Activated gamma-delta T cell treated with anti-CD3 and anti-CD28 coated beads, Interleukin-2, amount 50 U/mL, for 16 hours (primary cell): ENCODE measurements around the gene GGT6.

Experiments used
- DNase-seq: peaks from one replicate; pipeline ENCODE4 v3.0.0-alpha.2; 2020; ENCODE audit warnings: low read depth

The GGT6 gene

DNA sequence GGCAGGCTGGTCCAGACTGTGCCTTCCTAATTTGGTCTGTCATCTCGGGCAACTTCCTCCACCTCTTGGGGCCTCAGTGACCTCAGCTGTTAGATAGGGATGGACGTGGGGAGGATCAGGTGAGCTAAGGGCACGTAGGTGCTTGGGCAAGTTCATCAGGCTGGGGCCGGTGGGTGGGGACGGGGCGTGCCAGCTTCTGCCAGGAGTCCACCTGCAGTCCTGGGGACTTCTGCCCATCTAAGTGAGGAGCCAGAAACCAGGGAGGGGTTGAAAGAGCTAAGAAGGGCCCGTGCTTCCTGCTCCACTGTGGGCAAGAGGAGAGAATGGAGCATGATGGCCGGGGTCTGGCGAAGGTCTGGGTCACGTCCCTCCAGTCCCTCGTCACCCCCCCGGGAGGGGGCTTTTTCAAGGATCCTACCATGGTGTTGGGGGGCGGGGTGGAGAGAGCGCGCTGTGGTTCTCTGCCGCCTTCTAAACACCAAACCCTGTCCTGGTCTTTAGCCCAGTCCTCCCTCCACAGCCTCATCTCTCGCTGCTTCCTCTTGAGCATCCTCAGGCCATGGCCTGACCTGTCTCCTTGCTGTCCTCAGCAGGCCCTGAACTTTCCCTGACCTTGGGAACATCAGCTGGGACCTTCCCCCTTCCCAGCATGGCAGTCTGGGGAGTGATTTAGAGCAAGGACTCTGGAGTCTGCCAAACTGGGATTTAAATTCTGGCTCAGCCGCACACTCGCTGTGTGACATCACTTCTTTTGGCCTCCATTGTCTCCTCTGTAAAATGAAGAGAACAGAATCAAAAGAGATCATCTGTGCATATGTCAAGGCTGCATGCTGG lies 40.1 kb downstream of the GGT6 start:
- DNase-seq = no peak

GRCh38 chr17:4519361-4519788 lies 41.0 kb downstream of the GGT6 start:
- no peak for DNase-seq

GRCh38 chr17:4518901-4519300 lies 41.5 kb downstream of the GGT6 start:
- no peak for DNase-seq

- DNase-seq = no peak
Measured at GRCh38 chr17:4516735-4517134, 43.6 kb downstream of the GGT6 start.

GRCh38 chr17:4515501-4515900 lies 44.9 kb downstream of the GGT6 start:
- DNase-seq = no peak

- DNase-seq = no peak
Measured at GRCh38 chr17:4514779-4515178, 45.6 kb downstream of the GGT6 start.

GRCh38 chr17:4514206-4514605 lies 46.2 kb downstream of the GGT6 start:
- DNase-seq = no peak

- no peak for DNase-seq
Measured at GRCh38 chr17:4513113-4514032, 47.0 kb downstream of the GGT6 start.

GRCh38 chr17:4512156-4513112 lies 47.9 kb downstream of the GGT6 start:
- no peak for DNase-seq

DNA sequence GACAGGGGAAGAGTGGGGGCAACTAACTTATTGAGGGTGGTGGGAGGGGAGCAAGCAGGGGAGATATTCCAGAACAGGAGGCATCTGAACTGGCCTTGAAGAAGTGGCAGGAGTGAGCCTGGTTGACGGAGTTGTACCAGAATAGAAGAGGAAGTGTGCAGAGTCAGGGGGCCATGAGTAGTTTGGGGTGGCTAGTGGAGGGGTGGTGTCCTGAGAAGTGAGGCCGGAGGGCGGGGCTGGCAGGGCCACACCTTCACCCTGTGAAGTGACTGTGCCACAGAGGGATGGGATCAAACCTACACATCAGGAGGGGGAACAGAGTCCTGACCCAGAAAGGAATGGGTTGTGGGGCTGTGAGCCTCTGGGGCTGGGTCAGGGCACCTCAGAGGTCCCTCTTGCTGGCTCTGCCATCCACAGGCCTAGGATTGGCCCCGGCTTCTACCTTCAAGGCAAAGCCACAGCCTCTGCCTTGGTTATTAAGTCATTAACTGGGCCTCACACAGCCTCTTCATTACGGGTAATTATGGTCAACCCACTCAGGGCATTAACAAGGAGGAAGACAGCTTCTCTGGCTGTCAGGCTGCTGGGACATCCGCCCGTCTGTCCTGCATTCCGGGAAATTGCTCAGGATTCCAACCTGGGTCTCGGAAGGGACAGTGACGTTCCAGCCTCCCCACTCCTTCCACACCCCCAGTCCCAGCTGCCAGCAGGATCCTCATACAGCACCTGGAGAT lies 49.0 kb downstream of the GGT6 start:
- DNase-seq = no peak

- no peak for DNase-seq
Measured at GRCh38 chr17:4510618-4510941, 49.8 kb downstream of the GGT6 start.

GRCh38 chr17:4509923-4510617 lies 50.3 kb downstream of the GGT6 start:
- no peak for DNase-seq

DNA sequence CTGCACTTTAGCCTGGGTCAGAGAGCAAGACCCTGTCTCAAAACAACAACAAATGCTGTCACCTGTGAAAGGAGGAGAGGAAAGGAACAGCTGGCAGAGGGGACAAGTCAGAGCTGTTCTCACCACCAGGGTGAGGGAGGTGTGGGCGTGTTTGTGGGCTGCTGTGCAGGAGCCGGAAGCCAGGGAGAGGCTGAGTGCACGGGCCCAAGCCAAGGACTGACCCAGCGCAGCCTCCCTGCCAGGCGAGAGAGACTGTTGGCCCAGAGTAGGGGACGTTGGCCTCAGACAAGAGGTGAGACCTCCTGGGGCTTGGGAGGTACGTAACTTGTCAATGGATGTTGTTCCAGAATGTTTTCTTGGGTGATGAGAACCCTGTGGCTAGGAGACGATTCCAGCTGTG lies 51.0 kb downstream of the GGT6 start:
- no peak for DNase-seq

DNA sequence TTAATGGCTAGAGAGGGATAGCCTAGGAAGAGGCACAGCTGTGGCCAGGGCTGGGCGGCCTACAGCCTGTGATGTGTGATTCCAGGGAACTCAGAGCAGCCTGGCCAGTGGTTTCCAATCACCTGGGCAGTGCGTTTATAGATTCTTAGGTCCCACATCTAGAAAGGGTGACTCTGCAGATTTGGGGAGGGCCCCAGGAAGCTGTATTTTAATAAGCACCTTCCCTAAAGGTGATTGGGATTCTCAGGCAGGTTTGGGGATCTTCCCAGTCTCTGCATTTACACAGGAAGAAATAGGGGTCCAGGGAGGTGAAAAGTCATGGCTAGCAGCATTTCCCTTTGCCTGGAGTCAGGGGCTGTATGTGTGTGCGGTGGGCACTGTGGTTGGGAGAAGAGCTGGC lies 52.2 kb downstream of the GGT6 start:
- no peak for DNase-seq

- DNase-seq = no peak
Measured at GRCh38 chr17:4507361-4508111, 52.8 kb downstream of the GGT6 start.
